Forelimb muscle (tissue), 1 donor: ENCODE results near the gene DOCK6. TPM values are rescaled to one million over a fixed set of nuclear protein-coding genes. Genes with fewer than 3 reads are reported as not detected.

ENCODE experiments used
- DNase-seq: peaks from one replicate; pipeline ENCODE4 v3.0.0-alpha.2; 2013; ENCODE audit warnings: low read depth
- polyA plus RNA-seq: library from polyadenylated mRNA; unstranded; fragments of 120-200 nt; gene quantifications from one replicate; pipeline ENCODE4 v1.2.1, GENCODE V29; 2013; ENCODE audit not compliant: insufficient read length

Gene DOCK6, protein sequence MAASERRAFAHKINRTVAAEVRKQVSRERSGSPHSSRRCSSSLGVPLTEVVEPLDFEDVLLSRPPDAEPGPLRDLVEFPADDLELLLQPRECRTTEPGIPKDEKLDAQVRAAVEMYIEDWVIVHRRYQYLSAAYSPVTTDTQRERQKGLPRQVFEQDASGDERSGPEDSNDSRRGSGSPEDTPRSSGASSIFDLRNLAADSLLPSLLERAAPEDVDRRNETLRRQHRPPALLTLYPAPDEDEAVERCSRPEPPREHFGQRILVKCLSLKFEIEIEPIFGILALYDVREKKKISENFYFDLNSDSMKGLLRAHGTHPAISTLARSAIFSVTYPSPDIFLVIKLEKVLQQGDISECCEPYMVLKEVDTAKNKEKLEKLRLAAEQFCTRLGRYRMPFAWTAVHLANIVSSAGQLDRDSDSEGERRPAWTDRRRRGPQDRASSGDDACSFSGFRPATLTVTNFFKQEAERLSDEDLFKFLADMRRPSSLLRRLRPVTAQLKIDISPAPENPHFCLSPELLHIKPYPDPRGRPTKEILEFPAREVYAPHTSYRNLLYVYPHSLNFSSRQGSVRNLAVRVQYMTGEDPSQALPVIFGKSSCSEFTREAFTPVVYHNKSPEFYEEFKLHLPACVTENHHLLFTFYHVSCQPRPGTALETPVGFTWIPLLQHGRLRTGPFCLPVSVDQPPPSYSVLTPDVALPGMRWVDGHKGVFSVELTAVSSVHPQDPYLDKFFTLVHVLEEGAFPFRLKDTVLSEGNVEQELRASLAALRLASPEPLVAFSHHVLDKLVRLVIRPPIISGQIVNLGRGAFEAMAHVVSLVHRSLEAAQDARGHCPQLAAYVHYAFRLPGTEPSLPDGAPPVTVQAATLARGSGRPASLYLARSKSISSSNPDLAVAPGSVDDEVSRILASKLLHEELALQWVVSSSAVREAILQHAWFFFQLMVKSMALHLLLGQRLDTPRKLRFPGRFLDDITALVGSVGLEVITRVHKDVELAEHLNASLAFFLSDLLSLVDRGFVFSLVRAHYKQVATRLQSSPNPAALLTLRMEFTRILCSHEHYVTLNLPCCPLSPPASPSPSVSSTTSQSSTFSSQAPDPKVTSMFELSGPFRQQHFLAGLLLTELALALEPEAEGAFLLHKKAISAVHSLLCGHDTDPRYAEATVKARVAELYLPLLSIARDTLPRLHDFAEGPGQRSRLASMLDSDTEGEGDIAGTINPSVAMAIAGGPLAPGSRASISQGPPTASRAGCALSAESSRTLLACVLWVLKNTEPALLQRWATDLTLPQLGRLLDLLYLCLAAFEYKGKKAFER (N-terminal part only)
- polyA plus RNA-seq, result 34.5 TPM

DNA sequence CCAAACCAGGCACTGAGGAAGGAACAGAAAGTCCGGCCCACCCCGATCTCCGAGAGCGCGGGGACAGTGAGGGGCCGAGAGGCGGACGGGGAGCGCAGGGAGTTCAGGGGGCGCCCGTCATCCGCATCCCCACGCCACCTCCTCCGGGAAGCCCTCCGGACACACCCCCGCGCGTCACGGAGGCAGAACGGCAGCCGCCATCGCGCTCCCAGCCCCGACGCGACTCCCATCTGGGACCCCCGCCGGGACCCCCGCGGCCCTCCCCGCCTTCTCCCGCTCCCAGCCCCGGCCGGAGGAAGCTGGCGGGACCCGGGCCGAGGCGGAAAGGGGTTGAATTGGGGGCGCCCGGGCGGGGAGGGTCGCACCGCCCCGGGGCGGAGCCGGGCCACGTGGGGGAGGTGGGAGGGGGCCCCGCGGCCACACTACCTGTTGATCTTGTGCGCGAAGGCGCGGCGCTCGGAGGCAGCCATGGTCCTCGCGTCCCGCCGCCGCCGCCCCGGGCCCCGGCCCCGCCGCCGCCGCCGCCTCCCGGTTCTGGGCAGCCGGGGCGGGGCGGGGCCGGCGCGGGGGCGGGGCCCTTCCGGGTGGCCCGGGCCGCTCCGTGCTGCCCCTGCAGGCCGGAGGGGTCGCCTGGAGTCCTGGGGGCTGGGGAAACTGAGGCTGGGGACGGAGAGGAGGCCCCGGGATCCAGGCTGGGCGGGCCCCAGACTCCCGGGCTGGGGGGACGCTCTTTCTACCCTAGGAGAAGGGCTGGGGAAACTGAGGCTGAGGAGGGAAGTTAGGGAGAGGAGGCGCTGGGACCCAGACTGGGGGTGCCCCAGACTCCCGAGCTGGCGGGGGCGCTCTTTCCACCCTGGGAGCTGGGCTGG lies at the start of gene DOCK6:
Gene DOCK6 (minus strand): TSS at position 554 of the 869 bp plus-strand sequence. CDS start 84 bp downstream, at position 470.
- DNase-seq, result no peak

DNA sequence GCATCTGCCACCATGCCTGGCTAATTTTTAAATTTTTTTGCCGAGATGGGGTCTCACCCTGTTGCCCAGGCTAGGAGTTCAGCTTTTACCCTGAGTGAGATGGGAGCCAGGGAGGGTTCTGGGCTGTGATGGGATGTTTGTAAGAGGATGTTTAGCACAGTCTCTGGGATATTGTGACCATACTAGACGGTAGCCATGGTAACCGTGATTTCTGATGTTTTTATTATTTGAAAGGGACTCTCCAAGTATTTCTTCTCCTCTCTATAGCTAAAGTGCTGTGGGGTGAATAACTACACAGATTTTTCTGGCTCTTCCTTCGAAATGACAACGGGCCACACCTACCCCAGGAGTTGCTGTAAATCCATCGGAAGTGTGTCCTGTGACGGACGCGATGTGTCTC lies 44.0 kb upstream of the DOCK6 start:
- no peak for DNase-seq

DNA sequence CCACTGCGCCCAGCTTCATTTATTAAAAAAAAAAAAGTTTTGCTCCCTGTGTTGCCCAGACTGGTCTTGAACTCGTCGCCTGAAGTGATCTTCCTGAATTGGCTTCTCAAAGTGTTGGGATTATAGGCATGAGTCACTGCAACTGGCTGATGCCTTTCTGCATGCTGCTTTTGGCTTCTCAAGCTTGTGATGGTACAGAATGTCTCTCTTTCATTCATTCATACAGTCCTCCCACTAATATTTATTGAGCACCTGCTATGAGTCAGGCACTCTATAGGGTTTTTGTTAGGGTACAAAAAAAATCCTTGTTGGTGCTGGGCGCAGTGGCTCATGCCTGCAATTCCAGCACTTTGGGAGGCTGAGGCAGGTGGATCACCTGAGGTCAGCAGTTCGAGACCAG lies 42.6 kb upstream of the DOCK6 start:
- DNase-seq, result no peak

DNA sequence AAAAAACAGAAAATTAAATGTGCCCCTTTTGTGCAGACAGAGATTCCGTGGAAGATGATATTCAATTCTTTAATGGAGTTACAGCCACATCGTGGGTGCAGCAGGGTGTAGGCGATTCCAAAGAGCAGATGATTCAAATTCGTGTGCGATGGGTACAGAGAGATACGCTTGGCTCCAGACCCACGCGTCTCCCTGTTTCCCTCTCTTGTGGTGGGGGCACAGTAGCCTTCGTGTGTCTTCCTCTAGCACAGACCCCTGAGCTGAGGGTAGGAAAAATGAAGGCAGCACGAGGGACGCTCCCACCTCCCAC lies 38.4 kb upstream of the DOCK6 start:
- no peak for DNase-seq

DNA sequence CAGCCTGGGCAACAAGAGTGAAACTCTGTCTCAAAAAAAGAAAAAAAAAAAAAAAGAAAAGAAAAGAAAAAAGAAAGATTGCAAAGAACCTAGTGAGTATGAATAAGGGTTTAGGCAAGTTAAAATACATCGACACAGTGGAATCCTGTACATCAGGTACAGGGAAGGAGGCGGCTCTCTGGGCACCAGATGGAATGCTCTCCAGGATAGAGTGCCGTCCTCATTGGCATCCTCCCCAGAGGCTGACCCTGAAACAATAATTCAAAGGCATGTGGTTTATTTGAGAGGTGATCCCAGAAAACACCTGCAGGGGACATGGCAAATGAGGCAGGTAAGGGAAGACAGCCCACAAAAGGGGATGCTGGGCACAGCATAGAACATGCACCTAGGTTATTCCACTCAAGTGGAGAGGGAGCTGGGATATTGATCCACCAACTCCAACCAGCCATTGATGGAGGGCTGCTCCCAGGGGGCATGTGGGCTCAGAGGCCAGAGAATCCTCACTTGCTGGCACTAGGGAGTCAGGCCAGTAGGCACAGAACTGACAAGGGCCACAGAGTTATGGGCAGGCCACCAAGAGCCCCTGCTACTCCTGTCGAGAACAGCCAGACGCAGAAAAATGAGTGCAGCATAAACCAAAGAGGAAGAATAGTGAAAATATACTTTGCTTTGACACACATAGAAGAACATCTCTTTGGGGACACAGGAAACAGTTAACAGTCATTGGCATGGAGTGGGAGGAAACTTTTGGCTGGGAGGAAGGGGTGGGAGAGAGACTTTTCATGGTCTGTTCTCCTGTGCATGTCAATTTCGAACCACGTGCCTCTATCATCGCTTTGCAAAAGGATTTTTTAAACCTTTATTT lies 37.9 kb upstream of the DOCK6 start:
- no peak for DNase-seq

DNA sequence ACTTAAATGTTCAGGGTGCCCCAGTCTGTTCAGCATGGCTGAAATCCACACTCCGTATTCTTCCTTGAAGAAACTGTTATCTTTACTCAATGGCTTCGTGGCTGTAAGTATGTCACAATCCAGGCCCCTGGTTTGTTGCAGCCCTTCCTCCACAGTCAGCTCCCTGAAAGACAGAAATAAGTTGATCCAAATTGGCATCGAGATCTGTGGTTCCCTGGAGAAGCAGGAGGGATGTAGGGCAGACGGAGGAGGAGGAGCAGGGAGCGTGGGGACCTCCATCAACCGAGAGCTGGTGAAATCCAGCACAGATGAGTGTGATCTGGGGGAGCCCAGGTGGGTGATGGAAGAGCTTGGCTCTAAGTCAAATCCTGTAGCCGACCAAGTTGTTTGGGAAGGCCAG lies 33.9 kb upstream of the DOCK6 start:
- no peak for DNase-seq

DNA sequence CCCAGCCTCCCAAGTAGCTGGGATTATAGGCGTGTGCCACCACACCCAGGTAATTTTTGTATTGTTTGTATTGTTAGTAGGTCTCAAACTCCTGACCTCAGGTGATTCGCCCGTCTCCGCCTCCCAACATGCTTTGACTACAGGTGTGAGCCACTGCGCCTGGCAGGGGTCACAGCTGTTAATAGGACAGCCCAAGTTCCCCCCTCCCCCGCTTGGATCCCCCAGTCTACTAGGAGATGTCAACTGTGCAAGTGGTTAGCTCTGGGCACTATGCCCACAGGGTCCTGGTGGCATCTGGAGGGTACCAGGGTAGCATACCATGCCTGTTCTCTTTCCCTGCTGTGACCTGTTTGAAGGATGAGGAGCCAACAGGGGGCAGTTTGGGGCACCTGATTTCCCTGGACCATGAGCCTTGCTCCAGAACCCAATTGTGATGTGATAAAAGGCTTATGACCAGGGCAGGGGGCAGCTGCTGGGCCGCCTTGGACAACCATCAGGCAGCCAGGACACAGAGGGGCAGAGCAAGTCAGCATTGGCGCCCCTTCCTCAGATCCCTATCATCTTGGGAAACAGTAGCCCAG lies 33.4 kb upstream of the DOCK6 start, which contains the start of gene TSPAN16:
Gene TSPAN16 (plus strand): TSS at position 496 of the 581 bp plus-strand sequence. CDS start 138 bp downstream, outside the sequence.
- no peak for DNase-seq

DNA sequence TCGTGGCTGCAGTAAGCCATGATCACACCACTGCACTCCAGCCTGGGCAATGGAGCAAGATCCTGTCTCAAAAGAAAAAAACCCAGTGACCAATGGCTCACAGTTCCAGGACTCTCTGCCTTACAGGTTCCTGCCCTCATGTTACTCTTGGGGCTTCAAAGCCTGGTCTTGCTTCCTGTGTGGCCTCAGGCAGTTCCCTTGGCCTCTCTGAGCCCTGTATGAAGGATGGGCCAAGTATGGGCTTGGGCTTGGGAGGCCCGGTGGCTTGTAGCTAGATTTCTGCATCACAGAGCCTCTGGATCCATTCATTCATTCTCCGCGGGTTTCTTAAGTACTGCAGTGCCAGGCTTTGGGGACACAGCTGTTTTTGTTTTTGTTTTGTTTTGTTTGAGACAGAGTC lies 32.9 kb upstream of the DOCK6 start:
- no peak for DNase-seq

DNA sequence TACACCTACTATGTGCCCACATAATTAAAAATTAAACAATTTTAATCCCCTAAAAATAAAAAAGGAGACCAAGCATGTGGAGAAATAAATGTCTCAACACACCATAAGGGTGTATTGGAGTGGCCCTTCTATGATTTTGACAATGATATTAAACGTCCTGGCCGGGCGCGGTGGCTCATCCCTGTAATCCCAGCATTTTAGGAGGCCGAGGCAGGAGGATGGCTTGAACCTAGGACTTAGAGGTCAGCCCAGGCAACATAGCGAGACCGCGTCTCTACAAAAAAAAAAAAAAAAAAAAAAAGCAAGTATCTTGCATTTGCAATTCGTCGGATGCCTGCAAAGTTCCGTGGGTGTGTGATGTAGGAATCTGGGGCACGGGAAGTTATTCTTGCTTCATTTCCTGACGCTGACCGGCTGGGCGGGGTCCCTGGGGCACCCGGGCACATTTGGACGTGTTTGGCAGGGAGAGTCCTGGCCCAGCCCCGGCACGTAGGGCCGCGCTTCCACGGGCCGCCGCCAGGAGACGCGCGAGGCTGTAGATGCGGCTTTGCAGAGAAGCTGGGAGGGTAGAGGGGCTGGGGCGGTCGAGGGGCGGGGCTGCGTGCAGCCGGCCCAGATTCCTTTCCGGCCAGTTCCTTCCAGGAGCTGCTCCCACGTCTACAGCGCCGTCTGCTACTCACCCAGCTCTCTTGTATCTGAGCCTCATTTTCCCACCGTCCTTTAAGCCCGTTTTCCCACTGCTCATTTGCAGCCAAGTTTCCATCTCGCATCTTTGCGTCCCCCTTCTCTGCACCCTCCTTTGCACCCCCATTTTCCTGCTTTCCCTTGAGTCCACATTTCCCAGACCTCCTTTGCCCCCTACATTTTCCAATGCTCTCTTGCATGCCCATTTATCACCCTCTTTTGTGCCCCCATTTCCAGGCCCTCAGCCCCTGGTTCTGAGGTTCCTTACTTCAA lies 31.4 kb upstream of the DOCK6 start:
- peak; percentile 62 for DNase-seq

DNA sequence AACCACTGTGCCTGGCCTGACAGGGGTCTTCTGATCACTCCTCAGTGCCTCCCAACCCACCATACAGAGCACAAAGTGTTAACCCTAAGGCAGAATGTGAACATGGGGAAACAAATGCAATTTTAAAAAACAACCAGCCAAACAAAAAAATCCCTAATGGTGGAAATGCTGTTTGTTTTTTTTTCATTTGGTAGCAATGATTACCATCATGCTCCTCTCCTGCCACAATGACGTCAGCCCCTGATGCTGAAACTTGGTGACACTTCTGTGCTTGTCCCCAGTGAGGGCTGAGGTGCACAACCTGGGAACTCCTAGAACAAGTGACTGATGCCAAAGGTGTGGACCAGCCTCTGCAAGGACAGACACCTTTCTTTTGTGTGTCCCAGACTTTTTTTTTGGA lies 29.7 kb upstream of the DOCK6 start:
- DNase-seq, result no peak

DNA sequence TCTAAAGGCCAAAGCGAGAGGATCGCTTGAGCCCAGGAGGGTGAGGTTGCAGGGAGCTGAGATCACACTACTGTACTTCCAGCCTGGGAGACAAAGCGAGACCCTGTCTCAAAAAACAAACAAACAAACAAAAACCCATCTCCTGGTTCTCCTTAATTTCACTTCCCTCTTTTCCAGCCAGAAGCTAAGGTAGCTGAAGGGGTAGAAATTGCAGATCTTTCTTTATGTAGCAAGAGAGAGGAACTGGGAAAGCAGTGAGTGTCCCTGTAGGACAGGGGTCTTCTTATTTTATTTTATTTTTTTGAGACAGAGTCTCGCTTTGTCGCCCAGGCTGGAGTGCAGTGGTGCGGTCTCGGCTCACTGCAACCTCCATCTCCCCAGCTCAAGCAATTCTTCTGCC lies 29.1 kb upstream of the DOCK6 start:
- DNase-seq, result no peak

DNA sequence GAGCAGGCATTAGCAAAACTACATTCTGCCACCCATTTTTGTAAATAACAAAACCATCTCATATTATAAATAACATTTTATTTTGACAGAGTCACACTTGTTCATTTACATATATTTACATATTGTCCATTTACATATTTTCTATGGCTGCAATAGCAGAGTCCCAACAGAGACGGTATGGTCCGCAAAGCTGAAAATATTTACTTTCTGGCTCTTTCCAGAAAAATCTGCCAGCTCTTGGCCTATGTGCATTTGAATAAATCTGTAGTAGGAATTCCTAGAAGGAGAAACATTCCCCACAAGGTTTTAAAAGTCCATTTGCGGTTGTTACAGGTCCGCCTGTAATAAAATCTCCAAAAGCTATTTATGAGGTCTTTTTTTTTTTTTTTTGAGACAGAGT lies 27.9 kb upstream of the DOCK6 start:
- DNase-seq, result no peak

DNA sequence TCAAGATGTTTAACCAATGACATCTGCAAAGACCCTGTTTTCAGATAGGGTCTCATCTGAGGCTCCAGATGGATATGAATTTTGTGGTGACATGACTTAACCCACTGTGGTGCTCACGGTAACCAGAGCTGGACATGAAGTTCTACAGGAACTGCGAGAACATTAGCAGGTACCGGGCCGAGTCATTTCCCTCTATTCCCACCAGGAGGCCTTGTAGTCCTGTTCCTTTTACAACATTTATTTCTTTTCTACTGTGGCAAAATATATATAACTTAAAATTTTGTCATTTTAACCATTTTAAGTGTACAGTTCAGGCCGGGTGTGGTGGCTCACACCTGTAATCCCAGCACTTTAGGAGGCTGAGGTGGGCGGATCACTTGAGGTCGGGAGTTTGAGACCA lies 26.0 kb upstream of the DOCK6 start:
- DNase-seq, result no peak

DNA sequence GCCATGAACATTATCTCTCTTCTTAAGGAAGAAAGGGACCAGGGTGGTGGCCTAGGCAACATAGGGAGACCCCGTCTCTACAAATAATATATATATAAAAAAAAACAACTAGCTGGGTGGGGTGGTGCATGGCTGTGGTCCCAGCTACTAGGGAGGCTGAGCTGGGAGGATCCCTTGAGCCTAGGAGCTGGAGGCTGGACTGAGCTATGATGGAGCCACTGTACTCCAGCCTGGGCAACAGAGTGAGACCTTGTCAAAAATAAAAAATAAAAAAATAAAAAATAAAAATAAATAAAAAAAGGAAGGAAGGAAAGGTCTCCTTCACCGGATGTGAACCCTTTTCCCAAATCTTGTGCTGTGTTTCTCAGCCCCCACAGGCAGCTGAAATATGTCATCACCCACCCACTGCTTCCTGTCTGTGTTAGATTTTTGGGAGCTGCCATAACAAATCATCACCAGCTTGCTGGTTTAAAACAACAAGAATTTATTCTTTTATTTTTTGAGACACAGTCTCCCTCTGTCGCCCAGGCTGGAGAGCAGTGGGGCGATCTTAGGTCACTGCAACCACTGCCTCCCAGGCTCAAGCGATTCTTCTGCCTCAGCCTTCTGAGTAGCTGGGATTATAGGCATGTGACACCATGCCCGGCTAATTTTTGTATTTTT lies 24.1 kb upstream of the DOCK6 start:
- DNase-seq, result no peak

DNA sequence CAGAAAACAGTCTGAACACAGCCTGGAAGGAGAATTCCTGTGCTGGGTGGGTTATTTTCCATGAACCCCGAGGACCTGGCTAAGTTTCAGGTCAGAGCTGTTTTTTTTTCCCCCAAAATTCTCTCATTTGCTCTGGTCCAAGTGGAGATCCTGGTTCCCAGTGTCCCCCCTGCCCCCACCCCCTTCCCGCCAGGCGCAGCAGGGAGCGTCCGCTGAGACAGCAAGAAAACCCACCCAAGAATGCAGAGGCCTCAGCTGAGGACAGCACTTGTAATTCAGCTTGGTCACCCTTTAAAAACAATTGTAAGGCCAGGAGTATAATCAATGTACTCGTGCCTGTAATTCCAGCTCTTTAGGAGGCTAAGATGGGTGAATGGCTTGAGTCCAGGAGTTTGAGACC lies 22.2 kb upstream of the DOCK6 start:
- no peak for DNase-seq

DNA sequence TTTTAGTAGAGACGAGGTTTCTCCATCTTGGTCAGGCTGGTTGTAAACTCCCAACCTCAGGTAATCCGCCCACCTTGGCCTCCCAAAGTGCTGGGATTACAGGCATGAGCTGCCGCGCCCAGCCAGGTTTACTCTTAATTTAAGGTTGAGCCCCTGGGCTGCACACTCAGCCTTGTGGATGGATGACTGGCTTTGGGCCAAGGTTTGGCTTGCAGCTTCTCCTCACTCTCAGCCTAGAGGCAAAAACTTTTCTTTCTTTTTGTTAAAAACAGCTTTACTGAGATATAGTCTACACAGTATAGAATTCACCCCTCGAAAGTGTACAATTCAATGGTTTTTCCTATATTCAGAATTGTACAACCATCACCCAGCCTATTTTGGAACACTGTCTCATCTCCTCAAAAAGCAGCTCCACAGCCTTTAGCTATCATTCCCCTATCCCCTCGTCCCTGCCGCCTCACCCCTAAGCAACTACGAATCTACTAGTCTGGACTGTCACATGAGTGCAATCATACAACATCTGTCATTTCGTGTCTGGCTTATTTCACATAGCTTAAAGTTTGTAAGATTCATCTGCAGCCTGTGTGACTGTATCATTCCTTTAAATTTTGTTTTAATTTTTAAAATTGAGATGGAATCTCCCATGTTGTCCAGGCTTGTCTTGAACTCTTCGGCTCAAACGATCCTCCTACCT lies 19.2 kb upstream of the DOCK6 start:
- no peak for DNase-seq

DNA sequence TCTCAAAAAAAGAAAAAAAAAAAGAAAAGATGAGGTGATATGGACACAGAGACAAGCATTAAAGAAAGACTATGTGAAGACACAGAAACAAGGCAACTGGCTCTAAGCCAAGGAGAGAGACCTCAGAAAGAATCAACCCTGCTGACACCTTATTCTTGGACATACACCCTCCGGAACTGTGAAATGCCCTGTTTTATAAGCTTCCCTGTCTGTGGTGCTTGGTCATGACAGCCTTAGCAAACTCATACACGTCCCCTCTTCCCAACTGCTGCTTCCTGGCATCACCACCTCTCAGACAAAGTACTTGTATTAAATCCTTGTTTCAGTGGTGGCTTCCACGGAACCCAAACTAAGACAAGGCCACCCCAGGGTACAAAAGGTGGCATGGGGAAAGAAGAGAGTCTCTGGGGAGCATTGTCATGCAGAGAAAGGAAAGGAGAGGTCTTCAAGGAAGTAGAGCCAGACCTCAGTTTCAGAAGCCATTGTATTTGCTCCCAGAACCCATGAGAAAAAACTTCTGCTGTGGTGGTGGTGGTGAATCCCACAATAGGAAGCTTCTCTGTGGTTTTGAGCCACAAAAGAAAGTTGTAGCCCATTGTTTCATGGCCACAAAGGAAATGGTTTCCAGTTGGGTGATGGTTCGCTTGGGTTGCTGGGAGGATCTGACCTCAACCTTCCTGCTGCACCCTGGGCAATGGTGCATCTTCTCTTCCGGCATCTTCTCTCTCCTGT lies 17.3 kb upstream of the DOCK6 start:
- DNase-seq, result no peak
